H1 (cell line): Measurements from ENCODE around the gene SPEF2. TPM values are rescaled to one million over a fixed set of nuclear protein-coding genes. Genes with fewer than 3 reads are reported as not detected.

ENCODE experiments used
- CTCF ChIA-PET: fragments of 300-600 bp; sonication (Branson Sonifier 250); formaldehyde crosslinking; loops from one replicate; lab custom pipeline; 2021; ENCODE audit not compliant: partially characterized antibody; lab: Charles Lee
- POLR2A ChIA-PET: fragments of 300-600 bp; sonication (Branson Sonifier 250); formaldehyde crosslinking; loops from one replicate; lab custom pipeline; 2021; ENCODE audit warnings: inconsistent platforms; ENCODE audit not compliant: partially characterized antibody; lab: Charles Lee
- DNase-seq, 2 experiments: peaks; one replicate each; pipeline versions ENCODE4 v3.0.0 to v3.0.0-alpha.2; 2010 to 2022; ENCODE audit warnings: low spot score in 2 of 2, low read depth in 1 of 2, mixed read lengths in 1 of 2
- FAIRE-seq: peaks from 2 replicates; lab custom pipeline; 2011; peaks lifted over from hg19 to GRCh38; lab: Jason Lieb, UNC
- H2AFZ ChIP-seq: 2 replicates; pipeline ENCODE4 v1.8.1; 2012; ENCODE audit warnings: low read length, inconsistent platforms
- H2AK5ac ChIP-seq: 2 replicates; pipeline ENCODE4 v1.6.1; 2013; ENCODE audit warnings: low read depth, low read length
- H2BK120ac ChIP-seq: replicated peaks from 2 replicates; pipeline ENCODE3; 2013; ENCODE audit warnings: low read depth, low read length, inconsistent platforms
- H2BK12ac ChIP-seq: 2 replicates; pipeline ENCODE4 v1.6.1; 2013; ENCODE audit warnings: low read depth, low read length
- H2BK15ac ChIP-seq: 2 replicates; pipeline ENCODE4 v1.6.1; 2013; ENCODE audit warnings: low read length
- H2BK20ac ChIP-seq: 2 replicates; pipeline ENCODE4 v1.6.1; 2013; ENCODE audit warnings: low read length
- H2BK5ac ChIP-seq: 2 replicates; pipeline ENCODE4 v1.6.1; 2013; ENCODE audit warnings: low read depth, low read length
- H3K14ac ChIP-seq: 2 replicates; pipeline ENCODE4 v1.6.1; 2013; ENCODE audit warnings: inconsistent platforms; ENCODE audit not compliant: insufficient read length
- H3K18ac ChIP-seq: 2 replicates; pipeline ENCODE4 v1.6.1; 2013; ENCODE audit warnings: low read length; ENCODE audit errors: extremely low read depth
- H3K23ac ChIP-seq: 2 replicates; pipeline ENCODE4 v1.6.1; 2013; ENCODE audit warnings: inconsistent platforms; ENCODE audit not compliant: insufficient read length
- H3K23me2 ChIP-seq: 2 replicates; pipeline ENCODE4 v1.6.1; 2013; ENCODE audit warnings: low read depth, low read length
- H3K27ac ChIP-seq: 2 replicates; pipeline ENCODE4 v1.6.1; 2011; ENCODE audit warnings: low read depth, low read length, inconsistent platforms
- H3K27me3 ChIP-seq, 4 experiments: replicated peaks in 1 of 4; 1 replicate in 1 of 4; 2 replicates in 3 of 4; pipeline versions ENCODE4 v1.6.1 to v1.8.1; 2011 to 2013; ENCODE audit warnings: low read length in 3 of 4, mild to moderate bottlenecking in 3 of 4, inconsistent platforms in 2 of 4, mixed read lengths in 2 of 4, moderate library complexity in 1 of 4; ENCODE audit not compliant: control insufficient read depth in 3 of 4, insufficient read depth in 3 of 4; ENCODE audit errors: extremely low read depth in 1 of 4
- H3K36me3 ChIP-seq, 4 experiments: 2 replicates each; pipeline versions ENCODE4 v1.6.1 to v1.8.1; 2011 to 2013; ENCODE audit warnings: mild to moderate bottlenecking in 4 of 4, low read length in 3 of 4, moderate library complexity in 2 of 4, control low read depth in 1 of 4, inconsistent platforms in 1 of 4; ENCODE audit not compliant: insufficient read depth in 4 of 4, control insufficient read depth in 2 of 4
- H3K4ac ChIP-seq: replicated peaks from 2 replicates; pipeline ENCODE3; 2013; ENCODE audit warnings: low read length, low read depth, mixed read lengths, inconsistent platforms; ENCODE audit not compliant: insufficient read length
- H3K4me1 ChIP-seq, 4 experiments: replicated peaks in 1 of 4; 1 replicate in 1 of 4; 2 replicates in 3 of 4; pipeline versions ENCODE4 v1.6.1 to v1.8.1; 2011 to 2013; ENCODE audit warnings: low read length in 3 of 4, inconsistent platforms in 2 of 4, mixed read lengths in 1 of 4; ENCODE audit not compliant: insufficient read depth in 4 of 4, control insufficient read depth in 3 of 4
- H3K4me2 ChIP-seq, 2 experiments: 2 replicates each; pipeline versions ENCODE4 v1.6.1 to v1.8.1; 2011 to 2013; ENCODE audit warnings: low read depth in 2 of 2, low read length in 2 of 2, control low read depth in 1 of 2, inconsistent platforms in 1 of 2, mild to moderate bottlenecking in 1 of 2; ENCODE audit not compliant: insufficient read depth in 1 of 2
- H3K4me3 ChIP-seq, 4 experiments: fragments of 200-600, 300-600 bp in 1 of 4; sonication (generic), shearing (Covaris generic), sonication (Bioruptor Twin) in 1 of 4; 2 replicates each; pipeline versions ENCODE4 v1.5.1 to v1.8.1; 2011 to 2016; ENCODE audit warnings: low read length in 4 of 4, low read depth in 3 of 4, control low read depth in 2 of 4, inconsistent platforms in 2 of 4, mild to moderate bottlenecking in 2 of 4, mixed read lengths in 1 of 4, moderate library complexity in 1 of 4; ENCODE audit not compliant: insufficient read depth in 2 of 4; ENCODE audit errors: extremely low read depth in 1 of 4
- H3K56ac ChIP-seq: replicated peaks from 2 replicates; pipeline ENCODE3; 2013; ENCODE audit warnings: low read depth, mild to moderate bottlenecking, mixed read lengths, low read length, inconsistent platforms; ENCODE audit not compliant: insufficient read length
- H3K79me1 ChIP-seq: 2 replicates; pipeline ENCODE4 v1.6.1; 2013; ENCODE audit warnings: low read depth, low read length, control low read depth
- H3K79me2 ChIP-seq, 2 experiments: 2 replicates each; pipeline versions ENCODE4 v1.6.1 to v1.8.1; 2012 to 2013; ENCODE audit warnings: low read length in 2 of 2, mild to moderate bottlenecking in 2 of 2, inconsistent platforms in 1 of 2; ENCODE audit not compliant: insufficient read depth in 2 of 2, control insufficient read depth in 1 of 2
- H3K9ac ChIP-seq, 4 experiments: replicated peaks in 1 of 4; 1 replicate in 1 of 4; 2 replicates in 3 of 4; pipeline versions ENCODE4 v1.6.1 to v1.8.1; 2011 to 2013; ENCODE audit warnings: low read depth in 3 of 4, low read length in 3 of 4, control low read depth in 2 of 4, mild to moderate bottlenecking in 2 of 4, moderate library complexity in 2 of 4, inconsistent platforms in 1 of 4; ENCODE audit errors: extremely low read depth in 1 of 4
- H3K9me3 ChIP-seq, 2 experiments: 2 replicates each; pipeline versions ENCODE4 v1.6.1 to v1.8.1; 2012 to 2013; ENCODE audit warnings: mild to moderate bottlenecking in 2 of 2, moderate library complexity in 2 of 2, control low read depth in 1 of 2, inconsistent platforms in 1 of 2, low read depth in 1 of 2, low read length in 1 of 2, mixed read lengths in 1 of 2; ENCODE audit not compliant: insufficient read depth in 2 of 2
- H4K20me1 ChIP-seq, 2 experiments: replicated peaks in 1 of 2; 2 replicates each; pipeline versions ENCODE3 to v1.8.1; 2011 to 2013; ENCODE audit warnings: inconsistent platforms in 2 of 2, low read length in 2 of 2, mild to moderate bottlenecking in 1 of 2; ENCODE audit not compliant: insufficient read depth in 2 of 2, control insufficient read depth in 1 of 2
- H4K5ac ChIP-seq: 2 replicates; pipeline ENCODE4 v1.6.1; 2013; ENCODE audit warnings: low read length, low read depth, mixed read lengths, inconsistent platforms; ENCODE audit not compliant: insufficient read length
- H4K8ac ChIP-seq: 2 replicates; pipeline ENCODE4 v1.8.0; 2013; ENCODE audit warnings: mild to moderate bottlenecking, moderate library complexity, low read length, inconsistent platforms; ENCODE audit not compliant: insufficient read depth; ENCODE audit errors: extremely low read depth
- H4K91ac ChIP-seq: replicated peaks from 2 replicates; pipeline ENCODE3; 2013; ENCODE audit warnings: low read length, mixed read lengths, inconsistent platforms; ENCODE audit not compliant: insufficient read length
- CEBPB ChIP-seq: IDR thresholded peaks from 2 replicates; pipeline ENCODE4 v1.6.1; 2012; ENCODE audit warnings: low read depth, low read length
- CHD1 ChIP-seq: IDR thresholded peaks from 2 replicates; pipeline ENCODE4 v1.6.1; 2012; ENCODE audit warnings: low read depth, low read length, improper control_type of control experiment
- CTBP2 ChIP-seq: IDR thresholded peaks from 2 replicates; pipeline ENCODE4 v1.7.0; 2011; ENCODE audit warnings: borderline replicate concordance, mild to moderate bottlenecking, moderate library complexity, mixed read lengths, low read length; ENCODE audit not compliant: insufficient read depth, insufficient read length
- FOSL1 ChIP-seq: IDR thresholded peaks from 2 replicates; pipeline ENCODE4 v1.6.1; 2011; ENCODE audit warnings: mild to moderate bottlenecking, low read depth, low read length, moderate library complexity; ENCODE audit not compliant: insufficient read depth
- MAFK ChIP-seq: IDR thresholded peaks from 2 replicates; pipeline ENCODE4 v1.6.1; 2012; ENCODE audit warnings: low read depth, mild to moderate bottlenecking, improper control_type of control experiment, low read length
- SIX5 ChIP-seq: IDR thresholded peaks from 2 replicates; pipeline ENCODE4 v1.6.1; 2011; ENCODE audit warnings: mild to moderate bottlenecking, low read depth, low read length
- TBP ChIP-seq: IDR thresholded peaks from 2 replicates; pipeline ENCODE4 v1.6.1; 2011; ENCODE audit warnings: low read depth, low read length, improper control_type of control experiment
- polyA plus RNA-seq, 7 experiments: library from polyadenylated mRNA; depleted of rRNA in 3 of 7; stranded (reverse) in 5 of 7; unstranded in 2 of 7; fragments of >200 nt in 5 of 7; fragments of 200-250 nt in 2 of 7; gene quantifications; 1 replicate in 5 of 7; 2 replicates in 1 of 7; 4 replicates in 1 of 7; pipeline versions ENCODE4 v1.2.1 to v1.2.3, GENCODE V29; 2011 to 2013; ENCODE audit warnings: missing spikeins in 2 of 7, mixed read lengths in 2 of 7
- total RNA-seq: library from RNA; stranded (reverse); fragmentation: NEBNext Ultra II Directional; extraction: Animal tissue kit (Norgen Biotek cat#: 25700); gene quantifications from 2 replicates; pipeline ENCODE4 v1.2.1, GENCODE V29; 2021
- TF ChIP-seq, protein P1 (sequence below): IDR thresholded peaks from 2 replicates; pipeline ENCODE4 v1.6.1; 2011; ENCODE audit warnings: low read depth, mild to moderate bottlenecking, low read length; ENCODE audit not compliant: insufficient read depth
- TF ChIP-seq, protein P2 (sequence below), 3 experiments: IDR thresholded peaks; 1 replicate in 2 of 3; 2 replicates in 1 of 3; pipeline versions ENCODE4 v1.5.1 to v1.6.1; 2011; ENCODE audit warnings: low read length in 3 of 3, mild to moderate bottlenecking in 3 of 3, inconsistent platforms in 2 of 3, low read depth in 1 of 3, moderate library complexity in 1 of 3; ENCODE audit not compliant: insufficient read depth in 1 of 3; ENCODE audit errors: control extremely low read depth in 1 of 3

SPEF2 gene
- total and polyA plus RNA-seq, 2 of the 8 experiments (the other 6 are each of a cell fraction or from before 2014, with no cell fraction given): 0.14 to 0.73 TPM

DNA sequence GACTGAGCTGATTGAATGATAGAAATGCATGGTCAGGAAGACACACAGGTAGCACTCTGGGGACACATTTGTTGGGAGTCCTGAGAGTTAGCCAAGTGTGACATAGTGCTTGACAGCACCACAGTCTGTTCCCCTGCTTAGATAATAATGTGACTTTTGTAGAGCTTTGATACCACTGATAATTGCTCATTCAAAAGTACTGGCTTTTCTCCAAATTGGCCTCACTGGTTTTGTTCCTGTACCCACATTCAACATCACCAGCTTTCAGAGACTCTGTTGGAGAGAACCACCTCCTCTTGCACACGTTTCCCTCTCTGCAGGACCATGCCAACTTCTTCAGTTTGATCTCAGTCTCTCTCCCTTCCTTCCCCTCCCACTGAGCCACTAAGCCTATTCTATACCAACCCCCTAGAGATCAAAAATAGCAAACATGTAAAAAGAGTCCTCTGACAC, 186.6 kb downstream of the SPEF2 start (continued):
- TF ChIP-seq CHD1: no peak

DNA sequence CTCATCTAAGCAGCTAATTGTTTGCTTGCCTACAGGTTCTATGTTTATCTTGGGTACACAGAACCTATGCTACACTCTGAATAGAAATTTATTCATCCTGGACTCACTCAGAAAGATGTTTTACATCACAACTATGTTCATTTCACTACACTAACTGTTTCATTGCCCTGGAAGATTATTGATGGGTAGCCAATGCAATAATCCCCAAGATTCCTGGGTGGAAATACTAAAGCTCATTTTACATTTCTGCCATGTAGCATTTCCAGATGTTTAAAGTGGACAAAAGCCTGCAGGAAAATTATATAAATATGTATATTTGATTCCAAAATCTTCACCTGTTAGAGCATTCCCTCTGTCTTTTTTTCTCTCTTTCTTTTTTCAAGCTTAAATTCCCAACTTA, 187.2 kb downstream of the SPEF2 start:
- POLR2A ChIA-PET: no interaction called here
- H3K4me3 ChIP-seq: no peak overlapping the region
- H3K23ac ChIP-seq: no peak overlapping the region
- H3K56ac ChIP-seq: no peak overlapping the region
- no peak overlapping the region for H4K91ac ChIP-seq
- H2BK15ac ChIP-seq: no peak overlapping the region
- H2BK20ac ChIP-seq: no peak overlapping the region
- H3K9me3 ChIP-seq: no peaks in the 10 kb centered on the region
- no peaks in the 10 kb centered on the region for H3K4me1 ChIP-seq
- CTCF ChIA-PET: interaction anchor here (0.8 to 2.5 kb wide), 5 partner anchors 9 to 121 kb away, joined by 3 to 9 read pairs (median 3); no protein-coding TSS in a partner anchor
- FAIRE-seq (no peak), DNase-seq (no peak)
- H2AK5ac ChIP-seq: no peak overlapping the region
- no peak overlapping the region for H4K8ac ChIP-seq
- H2BK120ac ChIP-seq: no peak overlapping the region
- H3K9ac ChIP-seq: no peak overlapping the region
- no peak overlapping the region for H4K5ac ChIP-seq
- H3K27me3 ChIP-seq: no peaks in the 10 kb centered on the region
- no peaks in the 10 kb centered on the region for H3K79me2 ChIP-seq
- H3K23me2 ChIP-seq: no peaks in the 10 kb centered on the region
- H4K20me1 ChIP-seq: peaks cover 0 to 2% of the 10 kb centered on the region in 2 experiments
- H2BK12ac ChIP-seq: no peak overlapping the region
- no peak overlapping the region for H3K14ac ChIP-seq
- no peaks in the 10 kb centered on the region for H3K79me1 ChIP-seq
- no peak overlapping the region for H3K27ac ChIP-seq
- no peak overlapping the region for H2AFZ ChIP-seq
- no peak overlapping the region for H3K18ac ChIP-seq
- no peak overlapping the region for H3K4me2 ChIP-seq
- H2BK5ac ChIP-seq: no peak overlapping the region
- H3K36me3 ChIP-seq: no peaks in the 10 kb centered on the region
- H3K4ac ChIP-seq: no peak overlapping the region
- TF ChIP-seq SIX5 (no peak), TBP (no peak), MAFK (no peak), CTBP2 (no peak), CEBPB (no peak), FOSL1 (no peak)
- TF ChIP-seq, protein P1, sequence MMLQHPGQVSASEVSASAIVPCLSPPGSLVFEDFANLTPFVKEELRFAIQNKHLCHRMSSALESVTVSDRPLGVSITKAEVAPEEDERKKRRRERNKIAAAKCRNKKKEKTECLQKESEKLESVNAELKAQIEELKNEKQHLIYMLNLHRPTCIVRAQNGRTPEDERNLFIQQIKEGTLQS: no peak
- TF ChIP-seq, protein P2, sequence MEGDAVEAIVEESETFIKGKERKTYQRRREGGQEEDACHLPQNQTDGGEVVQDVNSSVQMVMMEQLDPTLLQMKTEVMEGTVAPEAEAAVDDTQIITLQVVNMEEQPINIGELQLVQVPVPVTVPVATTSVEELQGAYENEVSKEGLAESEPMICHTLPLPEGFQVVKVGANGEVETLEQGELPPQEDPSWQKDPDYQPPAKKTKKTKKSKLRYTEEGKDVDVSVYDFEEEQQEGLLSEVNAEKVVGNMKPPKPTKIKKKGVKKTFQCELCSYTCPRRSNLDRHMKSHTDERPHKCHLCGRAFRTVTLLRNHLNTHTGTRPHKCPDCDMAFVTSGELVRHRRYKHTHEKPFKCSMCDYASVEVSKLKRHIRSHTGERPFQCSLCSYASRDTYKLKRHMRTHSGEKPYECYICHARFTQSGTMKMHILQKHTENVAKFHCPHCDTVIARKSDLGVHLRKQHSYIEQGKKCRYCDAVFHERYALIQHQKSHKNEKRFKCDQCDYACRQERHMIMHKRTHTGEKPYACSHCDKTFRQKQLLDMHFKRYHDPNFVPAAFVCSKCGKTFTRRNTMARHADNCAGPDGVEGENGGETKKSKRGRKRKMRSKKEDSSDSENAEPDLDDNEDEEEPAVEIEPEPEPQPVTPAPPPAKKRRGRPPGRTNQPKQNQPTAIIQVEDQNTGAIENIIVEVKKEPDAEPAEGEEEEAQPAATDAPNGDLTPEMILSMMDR (IDR thresholded peaks at IDR 0.05; ENCODE audit: control extremely low read depth in 1 of 3, insufficient read depth in 1 of 3, low read depth in 1 of 3, low read length in 3 of 3): no peak
